BLaER1 treated with 17β-estradiol and CSF1 and Interleukin-3, amounts not matched to agents 10 nM and 100 nM (cell line): ENCODE results near the gene PRKCA.

Experiments used
- H3K27ac ChIP-seq, 11 experiments: shearing (Covaris generic); formaldehyde crosslinking; 2 replicates each; pipeline ENCODE4 v1.8.1; 2022
- H3K27me3 ChIP-seq, 11 experiments: shearing (Covaris generic); formaldehyde crosslinking; 2 replicates each; pipeline ENCODE4 v1.8.1; 2022
- H3K36me3 ChIP-seq, 11 experiments: shearing (Covaris generic); formaldehyde crosslinking; 2 replicates each; pipeline ENCODE4 v1.8.1; 2022
- H3K4me1 ChIP-seq, 10 experiments: shearing (Covaris generic); formaldehyde crosslinking; 2 replicates each; pipeline ENCODE4 v1.8.1; 2022
- H3K4me2 ChIP-seq, 11 experiments: shearing (Covaris generic); formaldehyde crosslinking; 2 replicates each; pipeline ENCODE4 v1.8.1; 2022
- H3K4me3 ChIP-seq, 10 experiments: shearing (Covaris generic); formaldehyde crosslinking; 2 replicates each; pipeline ENCODE4 v1.8.1; 2022
- H3K9ac ChIP-seq, 11 experiments: shearing (Covaris generic); formaldehyde crosslinking; 2 replicates each; pipeline ENCODE4 v1.8.1; 2022
- H3K9me3 ChIP-seq, 11 experiments: shearing (Covaris generic); formaldehyde crosslinking; replicated peaks in 1 of 11; 2 replicates each; pipeline ENCODE4 v1.8.1; 2022
- H4K20me1 ChIP-seq, 11 experiments: shearing (Covaris generic); formaldehyde crosslinking; 2 replicates each; pipeline ENCODE4 v1.8.1; 2022
- Cebpa-rat ChIP-seq, 11 experiments: shearing (Covaris generic); IDR thresholded peaks; 2 replicates each; pipeline ENCODE4 v1.8.1; 2022

Gene PRKCA

DNA sequence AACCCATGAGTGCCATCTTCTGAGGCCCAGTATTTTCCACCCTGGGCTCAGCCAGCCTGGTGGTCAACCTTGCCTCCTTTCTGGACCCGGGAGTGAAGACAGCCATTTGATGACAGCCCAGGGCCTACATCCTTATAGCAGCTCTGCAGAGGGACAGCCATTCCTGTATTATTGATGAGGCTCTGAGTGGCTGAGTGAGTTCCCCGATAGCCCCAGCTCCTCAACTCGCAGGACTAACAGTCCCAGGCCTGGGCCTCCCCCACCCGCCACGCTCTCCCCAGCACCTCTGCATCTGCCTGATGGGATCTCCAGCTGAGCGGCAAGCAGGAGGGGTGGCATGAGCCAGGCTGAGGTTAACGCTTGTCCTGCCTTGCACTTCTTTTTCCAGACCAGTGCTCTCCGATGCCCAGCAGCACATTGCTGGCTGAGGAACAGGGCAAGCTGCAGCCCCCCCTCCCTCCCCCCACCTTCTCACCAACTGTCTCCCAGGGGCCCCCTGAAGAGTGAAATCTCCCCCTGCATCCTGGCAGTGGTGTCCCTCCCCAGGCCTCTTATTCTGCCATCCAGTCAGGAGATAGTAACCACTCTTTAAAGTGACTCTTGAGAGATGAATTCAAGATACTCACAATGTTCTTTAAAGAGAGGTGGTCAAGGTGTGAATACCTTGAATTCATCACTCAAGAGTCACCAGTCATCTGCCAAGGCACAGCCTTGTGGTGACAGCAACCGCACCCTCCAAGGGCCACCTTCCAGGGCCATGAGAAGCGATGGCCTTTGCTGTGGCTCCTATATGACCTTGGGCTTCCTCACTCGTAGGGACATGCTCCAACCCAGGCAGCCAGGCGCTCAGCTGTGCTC is 556.0 kb downstream of the PRKCA start:
- H3K9ac ChIP-seq = no peak overlapping the region
- no peak overlapping the region for H3K27ac ChIP-seq
- H3K36me3 ChIP-seq = no peaks in the 10 kb centered on the region
- H3K4me1 ChIP-seq = no peaks in the 10 kb centered on the region
- no peak for TF ChIP-seq Cebpa-rat (IDR thresholded peaks at IDR 0.05)
- no peak overlapping the region for H3K4me3 ChIP-seq
- H3K4me2 ChIP-seq = no peak overlapping the region
- no peaks in the 10 kb centered on the region for H3K27me3 ChIP-seq
- H3K9me3 ChIP-seq = peaks cover 13 to 25% (median 17%) of the 10 kb centered on the region in 11 experiments
- H4K20me1 ChIP-seq = no peaks in the 10 kb centered on the region

DNA sequence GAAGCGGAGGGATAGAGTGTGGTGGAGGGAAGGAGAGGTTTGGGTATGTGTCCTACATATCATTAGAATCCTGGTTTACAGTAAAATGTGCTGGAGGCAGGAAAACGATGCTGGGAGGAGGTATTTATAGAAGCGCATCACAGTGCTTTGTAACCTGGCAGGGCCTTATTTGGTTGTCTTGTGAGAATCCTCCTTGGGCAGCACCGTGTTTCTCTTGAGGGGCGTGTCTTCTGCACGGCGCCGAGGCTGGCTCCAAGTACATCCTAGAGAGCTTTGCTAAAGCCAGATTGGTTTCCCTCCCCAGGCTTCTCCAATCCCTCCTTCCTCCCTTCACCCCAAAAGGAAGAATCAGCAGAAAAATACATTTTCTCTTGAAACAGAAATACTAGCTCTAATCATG is 556.9 kb downstream of the PRKCA start:
- H4K20me1 ChIP-seq = no peaks in the 10 kb centered on the region
- H3K27me3 ChIP-seq = no peaks in the 10 kb centered on the region
- H3K4me3 ChIP-seq = no peak overlapping the region
- no peak overlapping the region for H3K27ac ChIP-seq
- no peaks in the 10 kb centered on the region for H3K36me3 ChIP-seq
- no peaks in the 10 kb centered on the region for H3K4me1 ChIP-seq
- H3K9me3 ChIP-seq = peaks cover 19 to 28% (median 22%) of the 10 kb centered on the region in 11 experiments
- TF ChIP-seq Cebpa-rat (IDR thresholded peaks at IDR 0.05) = no peak
- H3K4me2 ChIP-seq = no peak overlapping the region
- H3K9ac ChIP-seq = no peak overlapping the region

DNA sequence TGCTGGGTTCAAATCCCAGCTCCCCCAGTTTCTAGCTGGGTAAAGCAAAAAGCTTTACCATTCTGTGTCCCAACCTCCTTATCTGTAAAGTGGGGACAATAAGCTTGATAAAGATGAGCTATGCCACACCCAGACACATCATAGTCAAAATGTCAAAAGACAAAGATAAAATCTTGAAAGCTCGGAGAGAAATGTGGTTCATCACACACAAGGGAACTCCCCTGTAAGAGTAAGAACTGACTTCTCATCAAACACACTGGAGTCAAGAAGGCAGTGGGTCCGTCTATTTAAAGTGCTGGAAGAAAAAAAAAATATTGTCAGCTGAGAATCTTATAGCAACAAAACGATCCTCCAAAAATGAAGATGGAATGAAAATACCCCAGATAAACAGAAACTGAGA is 557.8 kb downstream of the PRKCA start:
- no peak overlapping the region for H3K4me2 ChIP-seq

More for the DNA sequence above, 557.8 kb downstream of the PRKCA start:
- Histone ChIP-seq H3K9ac (no peak overlapping the region), H4K20me1 (no peaks in the 10 kb centered on the region), H3K27ac (no peak overlapping the region), H3K4me1 (no peaks in the 10 kb centered on the region), H3K9me3 (peaks cover 12 to 28% (median 19%) of the 10 kb centered on the region in 11 experiments), H3K36me3 (no peaks in the 10 kb centered on the region), H3K27me3 (no peaks in the 10 kb centered on the region), H3K4me3 (no peak overlapping the region)
- TF ChIP-seq Cebpa-rat (IDR thresholded peaks at IDR 0.05) = no peak
